C4-2B (cell line): ENCODE measurements around the gene TEKT5.

ENCODE experiments used
- ZFX ChIP-seq: fragments of 450-650 bp; IDR thresholded peaks from 2 replicates; pipeline ENCODE4 v1.6.1; 2017
- TF ChIP-seq, protein P1 (sequence below): fragments of 450-650 bp; conservative IDR thresholded peaks from 2 replicates; pipeline ENCODE4 v1.5.1; 2017; ENCODE audit warnings: mild to moderate bottlenecking

DNA sequence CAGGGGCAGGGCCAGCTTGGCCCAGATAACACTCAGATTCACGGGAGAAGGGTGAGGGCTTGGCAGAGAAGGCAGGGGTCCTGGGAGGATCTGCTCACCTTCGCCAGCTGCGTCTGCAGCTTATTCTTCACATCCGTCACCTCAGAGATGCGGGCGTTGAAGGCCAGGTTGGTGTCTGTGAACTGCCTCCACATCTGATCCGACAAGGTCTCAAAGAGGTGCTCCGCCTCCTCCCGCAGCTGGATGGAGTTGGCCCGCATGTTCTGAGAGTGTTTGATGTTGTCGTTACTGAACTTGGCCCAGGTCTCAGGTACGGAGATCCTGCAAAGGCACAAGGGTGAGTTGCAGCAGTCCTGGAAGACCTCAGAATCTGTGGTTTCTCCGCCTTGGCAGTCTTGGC, 18.9 kb downstream of the TEKT5 start:
- TF ChIP-seq, protein P1, sequence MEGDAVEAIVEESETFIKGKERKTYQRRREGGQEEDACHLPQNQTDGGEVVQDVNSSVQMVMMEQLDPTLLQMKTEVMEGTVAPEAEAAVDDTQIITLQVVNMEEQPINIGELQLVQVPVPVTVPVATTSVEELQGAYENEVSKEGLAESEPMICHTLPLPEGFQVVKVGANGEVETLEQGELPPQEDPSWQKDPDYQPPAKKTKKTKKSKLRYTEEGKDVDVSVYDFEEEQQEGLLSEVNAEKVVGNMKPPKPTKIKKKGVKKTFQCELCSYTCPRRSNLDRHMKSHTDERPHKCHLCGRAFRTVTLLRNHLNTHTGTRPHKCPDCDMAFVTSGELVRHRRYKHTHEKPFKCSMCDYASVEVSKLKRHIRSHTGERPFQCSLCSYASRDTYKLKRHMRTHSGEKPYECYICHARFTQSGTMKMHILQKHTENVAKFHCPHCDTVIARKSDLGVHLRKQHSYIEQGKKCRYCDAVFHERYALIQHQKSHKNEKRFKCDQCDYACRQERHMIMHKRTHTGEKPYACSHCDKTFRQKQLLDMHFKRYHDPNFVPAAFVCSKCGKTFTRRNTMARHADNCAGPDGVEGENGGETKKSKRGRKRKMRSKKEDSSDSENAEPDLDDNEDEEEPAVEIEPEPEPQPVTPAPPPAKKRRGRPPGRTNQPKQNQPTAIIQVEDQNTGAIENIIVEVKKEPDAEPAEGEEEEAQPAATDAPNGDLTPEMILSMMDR: no peak
- no peak for TF ChIP-seq ZFX
